Kidney (tissue), 14 donors: ENCODE measurements around the gene PDK2. TPM values are rescaled to one million over a fixed set of nuclear protein-coding genes. Genes with fewer than 3 reads are reported as not detected.

ENCODE experiments used
- DNase-seq, 5 donors: peaks; one replicate each; pipeline ENCODE4 v3.0.0-alpha.2; 2013 to 2020
- FAIRE-seq: peaks from 2 replicates; lab custom pipeline; 2012; peaks lifted over from hg19 to GRCh38; lab: Jason Lieb, UNC
- H3K27ac ChIP-seq, 2 donors: one replicate each; pipeline ENCODE4 v1.7.0; 2013; ENCODE audit warnings: low read depth in 2 of 2, low read length in 2 of 2, inconsistent platforms in 1 of 2
- H3K27me3 ChIP-seq: one replicate; pipeline ENCODE4 v1.7.1; 2013; ENCODE audit warnings: low read length, inconsistent platforms; ENCODE audit not compliant: control insufficient read depth, insufficient read depth
- H3K36me3 ChIP-seq, 3 donors: one replicate each; pipeline versions ENCODE4 v1.7.0 to v1.7.1; 2013; ENCODE audit warnings: low read length in 3 of 3, control low read depth in 1 of 3, inconsistent platforms in 1 of 3; ENCODE audit not compliant: insufficient read depth in 3 of 3, control insufficient read depth in 2 of 3
- H3K4me1 ChIP-seq, 3 donors: one replicate each; pipeline versions ENCODE4 v1.7.0 to v1.7.1; 2013; ENCODE audit warnings: low read length in 3 of 3, inconsistent platforms in 1 of 3, low read depth in 1 of 3; ENCODE audit not compliant: control insufficient read depth in 2 of 3, insufficient read depth in 2 of 3
- H3K4me3 ChIP-seq, 3 donors: one replicate each; pipeline versions ENCODE4 v1.7.0 to v1.8.1; 2013; ENCODE audit warnings: low read length in 3 of 3, control low read depth in 1 of 3, inconsistent platforms in 1 of 3
- H3K9ac ChIP-seq, 3 donors: one replicate each; pipeline versions ENCODE4 v1.7.0 to v1.7.1; 2013; ENCODE audit warnings: low read length in 3 of 3, control low read depth in 1 of 3, inconsistent platforms in 1 of 3
- H3K9me3 ChIP-seq, 3 donors: one replicate each; pipeline versions ENCODE4 v1.7.0 to v1.7.1; 2013; ENCODE audit warnings: low read length in 3 of 3, control low read depth in 1 of 3, inconsistent platforms in 1 of 3; ENCODE audit not compliant: control insufficient read depth in 2 of 3, insufficient read depth in 1 of 3
- CTCF ChIP-seq: IDR thresholded peaks from 3 replicates; pipeline ENCODE4 v1.5.1; 2012; ENCODE audit warnings: mild to moderate bottlenecking, moderate library complexity, borderline replicate concordance; ENCODE audit not compliant: insufficient read depth; ENCODE audit errors: extremely low read depth
- intact Hi-C: fragments of 100-400 bp; cut with DNase I; formaldehyde crosslinking; loops from one replicate; pipeline ENCODE4 v1.11.1; 2022
- polyA plus RNA-seq: library from polyadenylated mRNA; stranded (reverse); fragments of 350-450 nt; fragmentation: Illumina TruSeq; extraction: RNeasy Lipid Tissue Mini Kit (QIAGEN cat#74804); gene quantifications from one replicate; pipeline ENCODE4 v1.2.3, GENCODE V29; 2014; ENCODE audit warnings: low read depth, low replicate concordance; ENCODE audit not compliant: insufficient read depth
- total RNA-seq: library from RNA; stranded (reverse); fragmentation: NEBNext Ultra II Directional; extraction: Animal tissue kit (Norgen Biotek cat#: 25700); gene quantifications from one replicate; pipeline ENCODE4 v1.2.1, GENCODE V29; 2021
- donor health status: control.
- donor health status: control.
- donor health status: control.
- donor health status: control.
- donor health status: control.
- donor health status: DM: yes; HTN: yes; CAD: no.
- donor health status: Normal renal cell carcinoma (clear cell type).

PDK2 gene
- total and polyA plus RNA-seq, 2 donors from 2014 or later, result 41.9 to 121 TPM

GRCh38 chr17:50093246-50093645 lies 1.9 kb upstream of the PDK2 start:
- H3K4me1 ChIP-seq, result peaks cover 0 to 24% (median 18%) of the 10 kb centered on the region in 3 donors
- no peak for FAIRE-seq
- H3K27ac ChIP-seq, result no peak overlapping the region
- H3K36me3 ChIP-seq, result peaks cover 3 to 22% (median 4%) of the 10 kb centered on the region in 3 donors
- no peak overlapping the region for H3K9ac ChIP-seq
- no peak for DNase-seq
- H3K9me3 ChIP-seq, result no peaks in the 10 kb centered on the region
- intact Hi-C loops, result loop anchor here (10.0 kb wide), 1 partner anchor 202 kb away; no protein-coding TSS in a partner anchor
- H3K4me3 ChIP-seq, result no peak overlapping the region
- TF ChIP-seq CTCF, result no peak
- H3K27me3 ChIP-seq, result no peaks in the 10 kb centered on the region

- DNase-seq, result no peak
- TF ChIP-seq CTCF, result no peak
- intact Hi-C loops, result loop anchor here (10.0 kb wide), 1 partner anchor 201 kb away; no protein-coding TSS in a partner anchor
- FAIRE-seq, result no peak
- H3K9ac ChIP-seq, result peak overlapping the region in 1 of 3 donors; percentile 4
- H3K27ac ChIP-seq, result peak overlapping the region in 1 of 2 donors; percentile 90
- H3K4me3 ChIP-seq, result no peak overlapping the region
- H3K36me3 ChIP-seq, result peaks cover 3 to 22% (median 7%) of the 10 kb centered on the region in 3 donors
- H3K4me1 ChIP-seq, result peaks cover 0 to 28% (median 24%) of the 10 kb centered on the region in 3 donors
- no peaks in the 10 kb centered on the region for H3K27me3 ChIP-seq
- H3K9me3 ChIP-seq, result no peaks in the 10 kb centered on the region
Measured at GRCh38 chr17:50093807-50094206, 1.3 kb upstream of the PDK2 start.

GRCh38 chr17:50094243-50094752 lies 853 bp upstream of the PDK2 start:
- H3K9ac ChIP-seq, result peak overlapping the region; percentile 56 to 69 (median 65)
- intact Hi-C loops, result loop anchor here (10.0 kb wide), 1 partner anchor 201 kb away; no protein-coding TSS in a partner anchor

More at GRCh38 chr17:50094243-50094752, 853 bp upstream of the PDK2 start:
- H3K27ac ChIP-seq, result peak overlapping the region; percentile 84 to 90
- peaks cover 2 to 20% (median 7%) of the 10 kb centered on the region in 3 donors for H3K36me3 ChIP-seq
- peak overlapping the region; percentile 81 to 96 (median 86) for H3K4me3 ChIP-seq
- peaks cover 0 to 31% (median 29%) of the 10 kb centered on the region in 3 donors for H3K4me1 ChIP-seq
- peak; percentile 92 for TF ChIP-seq CTCF
- peak; percentile 92 to 96 (median 95) for DNase-seq
- no peaks in the 10 kb centered on the region for H3K9me3 ChIP-seq
- no peak for FAIRE-seq
- no peaks in the 10 kb centered on the region for H3K27me3 ChIP-seq
